GM18909 (cell line): Measurements from ENCODE around the gene DYNLT4.
A peak's percentile ranks its signal among the peaks of the same experiment; 100 is the strongest.
"Not testable (repeated sequence)": the region's sequence is repeated elsewhere in the genome, so short reads cannot be mapped to it uniquely, and the experiment has no call there.

ENCODE experiments used
- ATAC-seq: cut with Tn5 transposase; IDR thresholded peaks from one replicate; pipeline ENCODE4 v1.9.1; 2021; ENCODE audit warnings: mild to moderate bottlenecking; ENCODE audit not compliant: unreplicated experiment, poor library complexity

Gene DYNLT4

DNA sequence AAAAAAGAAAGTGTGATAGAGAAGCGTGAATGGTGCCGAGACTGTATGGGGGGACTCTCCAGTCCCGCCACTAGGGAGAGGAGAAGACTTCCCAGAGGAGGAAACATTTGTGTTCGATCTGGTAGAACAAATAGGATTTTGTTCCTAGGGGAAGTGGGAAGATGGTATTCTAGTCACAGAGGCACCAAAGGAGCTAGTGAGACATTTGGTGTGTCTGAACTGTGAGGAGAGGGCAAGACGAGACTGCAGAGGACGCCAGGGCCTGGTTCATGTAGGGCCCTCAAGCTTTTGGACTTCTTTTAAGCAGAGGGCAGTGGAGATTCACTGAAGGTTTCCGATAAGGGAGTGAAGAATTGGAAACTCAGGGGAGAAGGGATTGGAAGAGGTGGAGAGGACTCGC, 4.1 kb upstream of the DYNLT4 start:
- ATAC-seq, result no peak

DNA sequence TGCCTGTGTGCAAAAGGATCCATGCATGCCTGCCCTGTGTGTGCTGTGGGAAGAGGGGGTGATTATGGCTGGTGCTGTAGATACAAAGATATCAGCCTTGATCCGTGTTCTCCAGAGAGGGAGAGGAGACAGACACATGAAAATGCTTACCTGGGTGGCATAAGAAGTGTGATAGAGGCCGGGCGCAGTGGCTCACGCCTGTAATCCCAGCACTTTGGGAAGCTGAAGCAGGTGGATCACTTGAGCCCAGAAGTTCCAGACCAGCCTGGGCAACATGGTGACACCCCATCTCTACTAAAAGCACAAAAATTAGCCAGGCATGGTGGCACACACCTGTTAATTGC, 3.6 kb upstream of the DYNLT4 start:
- not testable (repeated sequence) for ATAC-seq

DNA sequence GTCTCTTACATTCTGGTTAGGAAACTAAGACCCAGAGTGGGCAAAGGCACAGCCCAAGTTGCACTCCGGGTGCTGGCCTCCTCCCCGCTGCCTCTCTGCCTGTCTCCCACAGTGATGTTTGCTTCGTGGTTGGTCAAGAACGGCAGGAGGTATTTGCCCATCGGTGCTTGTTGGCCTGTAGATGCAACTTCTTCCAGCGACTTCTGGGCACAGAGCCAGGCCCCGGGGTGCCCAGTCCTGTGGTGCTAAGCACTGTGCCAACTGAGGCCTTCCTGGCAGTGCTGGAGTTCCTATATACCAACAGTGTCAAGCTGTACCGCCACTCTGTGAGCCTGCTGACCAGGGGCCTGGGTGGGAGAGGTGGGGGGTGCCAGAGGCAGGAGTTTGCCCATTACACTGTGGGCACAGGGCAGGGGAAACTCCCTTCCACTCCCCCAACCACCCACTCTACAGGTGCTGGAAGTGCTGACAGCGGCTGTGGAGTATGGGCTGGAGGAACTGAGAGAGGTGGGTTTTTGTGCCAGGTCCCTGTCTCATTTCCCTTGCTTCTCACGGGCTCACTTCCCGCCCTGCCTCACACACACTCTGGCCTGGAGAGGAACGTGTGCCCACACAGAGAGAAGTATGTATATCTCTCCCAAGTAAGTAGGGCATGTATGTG, 3.1 kb upstream of the DYNLT4 start:
- no peak for ATAC-seq

DNA sequence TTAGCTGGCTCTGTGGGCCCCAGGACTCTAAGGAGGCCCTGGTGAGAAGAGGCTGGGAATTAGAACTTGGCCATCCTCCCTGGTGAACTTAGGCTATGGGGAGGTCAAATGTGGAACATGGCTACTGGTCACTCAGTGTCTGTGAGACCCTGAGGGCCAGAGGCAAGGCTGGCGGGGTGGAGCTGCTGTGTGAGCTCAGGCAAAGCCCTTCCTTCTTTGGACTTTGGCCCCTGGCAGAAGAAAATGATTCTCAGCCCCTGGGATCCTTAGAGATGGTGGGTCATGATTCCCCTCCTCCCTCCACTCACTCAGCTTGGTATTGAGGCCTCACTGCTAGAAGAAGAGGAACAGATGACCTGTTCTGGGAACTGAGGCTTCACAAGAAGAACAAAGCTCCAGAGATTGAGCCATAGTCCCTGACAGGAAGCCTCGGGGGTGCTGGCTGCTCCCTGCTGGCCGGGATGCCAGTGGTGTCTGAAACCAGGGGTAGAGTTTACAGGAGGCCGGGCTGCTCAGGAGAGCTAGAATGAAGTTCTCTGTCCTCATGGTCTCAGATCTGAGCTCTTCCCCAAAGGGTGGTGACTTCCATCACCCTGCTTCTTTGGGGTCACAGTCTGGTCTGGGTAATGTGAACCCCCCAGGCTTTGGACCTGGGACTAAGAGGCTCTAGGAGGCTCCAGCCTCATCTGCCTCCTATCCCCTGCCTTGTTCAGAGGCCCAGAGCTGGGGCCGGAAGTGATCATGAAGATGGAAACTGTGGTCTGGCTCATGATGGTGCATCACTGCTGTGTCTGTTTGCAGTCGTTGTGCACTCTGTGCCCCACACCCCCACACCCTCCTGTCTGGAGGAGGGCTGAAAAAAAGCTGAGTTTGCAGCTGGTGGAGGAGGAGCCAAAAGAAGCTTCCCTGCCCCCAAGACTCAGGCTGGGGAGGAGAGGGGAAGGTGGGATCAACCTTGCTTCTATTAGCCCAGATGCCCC, 2.1 kb upstream of the DYNLT4 start:
- ATAC-seq, result peak; percentile 50

DNA sequence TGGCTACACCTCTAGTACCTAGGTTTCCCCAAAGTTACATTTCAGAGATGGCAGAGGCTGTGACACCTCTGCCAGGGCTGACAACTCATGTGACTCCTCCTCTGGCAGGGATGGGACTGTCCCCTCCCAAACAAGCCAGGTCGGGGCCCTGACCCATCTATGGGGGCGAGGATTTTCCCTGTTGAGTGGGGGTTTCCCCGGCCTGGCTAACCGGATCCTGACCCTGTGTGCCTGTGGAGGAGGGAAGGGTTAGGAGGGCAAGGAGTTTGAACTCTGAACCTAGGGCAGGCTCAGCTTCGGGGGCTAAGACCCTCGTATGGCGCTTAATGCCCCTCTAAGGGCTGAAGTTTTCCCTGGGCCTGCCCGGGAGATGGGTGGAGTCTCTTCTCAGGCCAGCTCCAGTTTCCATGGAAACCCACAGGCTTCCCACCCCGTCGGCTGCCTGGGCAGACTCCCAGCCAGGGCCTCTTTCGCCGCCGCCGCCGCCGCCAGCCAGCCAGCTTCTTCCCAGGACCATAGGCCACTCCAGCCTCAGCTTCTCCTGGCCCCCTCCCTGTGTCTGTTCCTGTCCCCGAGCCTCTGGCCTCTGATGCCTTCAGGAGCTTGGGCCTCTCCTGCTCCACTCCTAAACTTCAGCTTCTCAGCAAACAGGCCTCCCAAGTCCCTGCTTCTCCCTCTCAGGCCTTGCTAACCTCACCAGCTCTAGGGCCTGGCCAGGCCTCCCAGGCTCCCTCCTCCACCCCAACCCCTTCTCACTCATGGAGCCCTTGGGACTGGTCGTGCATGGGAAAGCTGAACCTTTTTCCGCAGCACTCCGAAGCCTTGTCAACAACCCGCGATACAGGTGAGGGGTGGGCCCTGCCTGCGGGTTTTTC, 1.1 kb upstream of the DYNLT4 start, which contains the start of gene BTBD19:
TSS of gene BTBD19 (plus strand) at position 461 of the 875 bp plus-strand sequence. CDS start at position 759, 298 bp downstream.
- ATAC-seq, result peak; percentile 34

DNA sequence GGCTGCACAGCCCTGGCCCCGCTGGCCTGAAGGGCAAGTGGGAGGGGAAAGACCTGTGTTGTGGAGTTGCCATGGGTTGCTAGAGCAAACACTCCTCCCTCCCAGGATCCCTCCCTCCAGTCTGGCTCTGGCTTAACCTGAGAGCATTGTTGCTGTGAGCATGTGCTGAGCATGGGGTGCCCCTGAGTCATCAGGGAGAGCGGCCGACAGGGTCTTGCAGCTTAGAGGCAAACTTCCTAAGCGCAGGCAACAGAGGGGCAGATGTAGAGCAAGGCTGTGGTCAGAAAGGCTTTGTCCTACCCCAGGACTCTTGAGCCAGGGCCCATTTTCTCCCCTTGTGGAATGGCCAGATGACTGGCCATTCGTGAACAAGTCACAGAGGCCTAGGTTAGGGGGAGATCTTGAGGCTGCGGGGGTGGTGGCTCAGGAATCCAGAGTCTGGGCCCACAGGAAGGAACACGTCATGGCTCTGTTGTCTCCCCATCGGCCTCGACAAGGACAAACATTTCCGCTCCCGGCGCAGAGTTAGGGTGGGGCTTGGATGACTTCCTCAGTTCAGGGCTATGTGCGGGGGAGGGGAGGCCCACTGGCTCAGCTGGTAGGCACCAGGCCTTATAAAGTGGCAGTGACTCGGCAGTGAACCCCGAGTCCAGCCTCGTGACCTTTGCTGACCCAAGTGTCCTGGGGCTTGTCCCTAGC, 362 bp upstream of the DYNLT4 start:
- ATAC-seq, result peak; percentile 40

DNA sequence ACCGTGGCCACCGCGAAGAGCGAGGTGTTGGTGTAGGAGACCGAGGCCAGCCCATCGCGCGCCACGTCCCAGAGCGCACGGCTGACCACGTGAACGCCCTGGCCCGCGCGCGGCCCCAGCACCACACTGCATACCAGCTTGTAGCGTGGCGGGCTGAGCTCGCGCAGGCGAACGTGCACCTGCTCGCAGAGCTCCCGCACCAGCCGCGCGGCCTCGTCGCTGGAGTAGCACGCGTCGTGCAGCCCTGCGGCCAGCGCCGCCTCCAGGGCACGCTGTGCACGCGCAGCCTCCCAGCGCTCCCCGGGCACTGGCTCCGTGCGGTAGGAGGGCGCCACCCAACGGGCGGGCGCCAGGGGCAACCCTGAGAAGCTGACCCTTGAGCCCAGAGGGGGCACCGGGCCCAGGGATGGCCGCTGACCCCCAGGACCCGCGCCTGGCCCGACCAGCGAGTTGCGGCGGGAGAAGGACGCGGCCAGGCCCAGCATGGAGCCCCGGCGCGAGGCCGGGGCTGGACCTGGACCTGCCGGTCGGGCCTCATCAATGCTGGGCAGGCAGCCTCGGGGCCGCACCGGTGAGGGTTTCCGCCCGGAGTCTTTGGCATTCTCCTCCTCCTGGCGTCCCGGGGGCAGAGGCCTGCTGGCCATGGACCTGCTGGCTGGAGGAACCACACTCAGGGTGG, 987 bp downstream of the DYNLT4 start:
- no peak for ATAC-seq

DNA sequence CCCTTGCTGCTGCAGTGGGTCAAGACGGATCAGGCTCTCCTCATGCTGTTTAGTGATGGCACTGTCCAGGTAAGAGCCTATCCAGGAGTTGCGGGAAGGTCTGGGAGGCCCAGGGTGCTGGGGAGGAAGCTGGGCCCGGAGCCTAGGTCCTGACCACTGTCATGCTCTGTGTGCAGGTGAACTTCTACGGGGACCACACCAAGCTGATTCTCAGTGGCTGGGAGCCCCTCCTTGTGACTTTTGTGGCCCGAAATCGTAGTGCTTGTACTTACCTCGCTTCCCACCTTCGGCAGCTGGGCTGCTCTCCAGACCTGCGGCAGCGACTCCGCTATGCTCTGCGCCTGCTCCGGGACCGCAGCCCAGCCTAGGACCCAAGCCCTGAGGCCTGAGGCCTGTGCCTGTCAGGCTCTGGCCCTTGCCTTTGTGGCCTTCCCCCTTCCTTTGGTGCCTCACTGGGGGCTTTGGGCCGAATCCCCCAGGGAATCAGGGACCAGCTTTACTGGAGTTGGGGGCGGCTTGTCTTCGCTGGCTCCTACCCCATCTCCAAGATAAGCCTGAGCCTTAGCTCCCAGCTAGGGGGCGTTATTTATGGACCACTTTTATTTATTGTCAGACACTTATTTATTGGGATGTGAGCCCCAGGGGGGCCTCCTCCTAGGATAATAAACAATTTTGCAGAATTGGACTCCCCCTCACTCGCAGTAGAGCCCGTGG, 1.7 kb downstream of the DYNLT4 start:
- ATAC-seq, result no peak

DNA sequence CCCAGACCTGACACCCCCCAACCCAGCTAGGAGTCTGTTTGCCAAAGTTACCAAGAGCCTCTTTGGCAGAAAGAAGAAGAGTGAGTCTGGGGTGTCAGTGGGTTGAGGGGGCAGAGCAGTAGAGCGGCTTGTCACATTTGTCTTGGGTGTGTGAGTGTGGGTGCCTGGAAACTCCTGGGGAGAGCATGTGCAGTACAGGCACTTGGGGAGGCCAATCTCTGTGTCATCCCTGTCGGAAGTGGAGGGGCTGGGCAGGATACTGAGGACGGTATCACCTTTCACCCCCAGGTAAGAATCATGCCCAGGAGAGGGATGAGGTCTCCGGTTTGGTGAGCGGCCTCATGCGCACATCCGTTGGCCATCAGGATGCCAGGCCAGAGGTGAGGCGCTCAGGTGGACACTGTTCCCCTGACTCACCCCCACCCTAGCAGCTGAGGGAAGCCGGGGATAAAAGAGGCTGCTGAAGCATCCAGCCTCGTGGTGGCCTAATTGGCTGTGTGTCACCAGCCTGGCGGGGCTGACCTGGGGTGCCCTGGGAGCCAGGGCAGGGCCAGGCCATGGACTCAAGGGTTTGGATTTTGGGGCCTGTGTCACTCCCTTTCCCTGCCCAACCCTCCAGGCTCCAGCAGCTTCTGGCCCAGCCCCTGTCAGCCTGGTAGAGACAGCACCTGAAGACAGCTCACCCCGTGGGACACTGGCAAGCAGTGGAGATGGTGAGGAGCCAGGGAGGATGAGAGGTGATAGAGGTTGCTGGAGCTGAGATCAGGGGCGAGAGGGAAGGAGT, 3.6 kb downstream of the DYNLT4 start:
- no peak for ATAC-seq

DNA sequence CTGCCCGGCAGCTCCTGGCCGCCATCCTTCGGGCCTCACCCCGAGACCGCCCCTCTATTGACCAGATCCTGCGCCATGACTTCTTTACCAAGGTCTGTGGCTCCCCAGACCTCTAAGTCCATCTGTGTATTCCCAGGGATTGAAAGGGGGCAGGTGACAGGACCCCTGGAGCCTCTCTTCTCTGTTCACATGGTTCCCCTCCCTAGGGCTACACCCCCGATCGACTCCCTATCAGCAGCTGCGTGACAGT, 4.2 kb downstream of the DYNLT4 start:
- no peak for ATAC-seq

DNA sequence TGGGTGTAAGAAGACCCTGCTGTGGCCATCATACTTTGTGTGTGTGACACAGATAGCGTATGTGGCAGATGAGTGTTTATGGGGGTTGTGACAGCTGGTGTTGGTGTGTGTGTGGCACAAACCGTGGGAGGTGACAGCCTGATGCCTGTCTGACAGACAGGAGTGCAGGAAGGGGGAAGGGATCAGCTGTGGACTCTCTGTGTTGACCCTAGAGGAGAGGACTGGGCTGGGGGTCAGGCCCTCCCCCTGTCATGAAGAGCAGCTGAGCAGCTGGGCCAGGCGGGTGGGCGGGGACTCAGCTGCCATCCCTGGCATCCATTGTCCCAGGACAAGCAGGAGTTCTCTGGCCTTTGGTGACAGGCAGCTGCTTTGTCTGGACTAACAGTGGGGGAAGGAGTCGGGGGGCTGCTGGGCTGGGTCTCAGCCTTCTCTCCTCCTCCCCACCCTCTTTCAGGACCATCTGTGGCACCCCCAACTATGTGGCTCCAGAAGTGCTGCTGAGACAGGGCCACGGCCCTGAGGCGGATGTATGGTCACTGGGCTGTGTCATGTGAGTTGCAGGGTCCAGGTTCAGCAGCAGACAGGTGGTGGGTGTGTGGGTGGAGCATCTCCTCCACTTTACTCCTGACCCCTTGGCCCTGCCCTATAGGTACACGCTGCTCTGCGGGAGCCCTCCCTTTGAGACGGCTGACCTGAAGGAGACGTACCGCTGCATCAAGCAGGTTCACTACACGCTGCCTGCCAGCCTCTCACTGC, 4.7 kb downstream of the DYNLT4 start:
- no peak for ATAC-seq

DNA sequence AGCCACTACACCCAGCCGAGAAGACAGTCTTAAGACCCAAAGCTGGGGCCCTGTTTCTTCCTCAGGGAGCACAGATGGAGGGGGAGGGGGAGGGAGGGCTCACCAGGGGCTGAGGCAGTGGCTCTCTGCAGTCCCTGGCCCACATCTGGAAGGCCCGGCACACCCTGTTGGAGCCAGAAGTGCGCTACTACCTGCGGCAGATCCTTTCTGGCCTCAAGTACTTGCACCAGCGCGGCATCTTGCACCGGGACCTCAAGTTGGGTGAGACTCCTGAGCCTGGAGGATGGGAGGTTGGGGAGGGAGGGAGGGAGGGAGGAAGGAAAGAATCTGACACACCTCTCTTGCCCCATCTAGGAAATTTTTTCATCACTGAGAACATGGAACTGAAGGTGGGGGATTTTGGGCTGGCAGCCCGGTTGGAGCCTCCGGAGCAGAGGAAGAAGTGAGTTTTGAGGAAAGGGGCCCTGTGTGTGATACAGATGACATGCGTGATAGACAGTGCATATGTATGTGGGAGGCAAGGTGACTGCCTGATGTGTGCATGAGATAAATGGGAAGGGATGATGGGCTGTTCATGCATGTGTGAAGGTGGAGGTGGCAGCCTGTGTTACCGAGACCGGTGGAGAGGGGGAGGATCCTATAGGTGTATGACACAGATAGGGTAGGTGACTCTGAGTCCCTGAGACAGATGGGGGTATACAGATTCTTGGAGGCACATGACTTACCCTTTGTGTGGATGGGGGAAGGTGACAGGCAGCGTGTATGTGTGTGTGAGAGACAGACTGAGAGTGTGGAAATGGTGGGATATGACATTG, 5.5 kb downstream of the DYNLT4 start:
- no peak for ATAC-seq

DNA sequence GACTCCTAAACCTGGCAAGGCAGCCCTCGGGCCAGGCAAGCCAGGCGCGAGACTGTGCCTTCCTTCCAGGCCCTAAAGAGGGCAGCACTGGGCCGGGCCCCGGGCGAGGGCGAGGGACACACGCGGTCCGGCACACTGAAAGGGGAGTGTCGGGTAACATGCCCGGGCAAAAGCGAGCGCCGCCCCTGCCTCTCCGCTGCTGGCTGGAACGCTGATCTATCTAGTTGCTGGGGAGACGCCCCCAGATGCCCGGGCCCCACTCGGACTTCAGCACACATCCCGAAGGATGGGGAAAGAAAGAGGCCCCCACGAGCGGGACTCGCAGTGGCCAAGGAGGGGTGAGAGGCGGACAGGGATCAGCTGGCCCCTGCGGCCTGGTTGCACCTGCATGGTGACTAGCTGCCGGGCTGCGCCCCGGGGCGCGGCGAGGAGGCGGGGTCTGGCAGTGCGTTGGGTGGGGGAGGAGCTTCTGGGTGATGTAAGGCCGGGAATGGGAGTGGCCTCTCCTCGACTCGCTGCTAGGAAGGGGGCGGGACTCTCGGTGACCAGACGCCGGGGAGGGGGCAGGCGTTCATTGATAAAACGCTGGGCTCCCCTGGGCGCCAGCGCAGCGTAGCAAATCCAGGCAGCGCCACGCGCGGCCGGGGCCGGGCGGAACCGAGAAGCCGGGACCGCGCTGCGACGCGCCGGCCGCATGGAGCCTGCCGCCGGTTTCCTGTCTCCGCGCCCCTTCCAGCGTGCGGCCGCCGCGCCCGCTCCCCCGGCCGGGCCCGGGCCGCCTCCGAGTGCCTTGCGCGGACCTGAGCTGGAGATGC, 7.2 kb downstream of the DYNLT4 start, which contains the start of gene PLK3:
TSS of gene PLK3 (plus strand) at position 608 of the 815 bp plus-strand sequence. CDS start at position 695, 87 bp downstream.
- peak; percentile 84 for ATAC-seq

DNA sequence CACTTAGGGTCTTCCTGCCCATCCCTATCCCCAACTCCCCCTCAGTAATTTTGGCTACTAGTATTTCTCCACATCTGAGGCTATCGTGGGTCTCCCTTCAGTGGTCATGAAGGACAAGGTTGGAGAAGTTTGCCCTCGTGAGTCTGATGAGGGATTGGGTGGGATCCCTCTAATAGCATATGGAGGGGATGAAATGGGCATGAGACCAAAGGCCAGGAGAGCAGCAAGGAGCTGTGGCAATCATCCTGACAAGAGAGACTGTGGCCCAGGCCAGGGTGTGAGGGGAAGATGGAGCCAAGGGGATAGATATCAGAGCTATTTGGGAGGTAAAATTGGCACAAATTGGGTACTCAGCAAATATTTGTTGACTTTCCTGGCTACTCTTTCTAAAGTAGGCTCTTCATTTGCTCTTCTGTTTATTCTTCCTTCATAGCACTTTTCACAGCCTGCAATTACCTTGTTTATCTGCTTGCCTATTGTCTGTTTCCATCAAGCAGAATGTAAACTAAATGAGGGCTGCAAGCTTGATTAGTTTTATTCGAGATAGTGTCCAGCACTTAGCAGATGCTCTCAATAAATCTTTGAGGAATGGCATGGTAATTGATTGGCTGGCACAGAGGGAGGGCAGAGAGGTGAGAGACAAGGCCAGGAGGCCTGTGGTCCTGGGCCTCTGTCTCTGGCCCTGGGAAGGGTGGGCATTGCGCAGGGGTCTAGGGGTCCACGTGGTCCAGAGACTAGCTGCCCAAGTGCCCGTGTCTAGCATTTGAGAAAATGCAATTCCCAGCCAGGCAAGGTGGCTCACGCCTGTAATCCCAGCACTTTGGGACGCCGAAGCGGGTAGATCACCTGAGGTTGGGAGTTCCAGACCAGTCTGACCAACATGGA, 8.4 kb downstream of the DYNLT4 start:
- no peak for ATAC-seq

DNA sequence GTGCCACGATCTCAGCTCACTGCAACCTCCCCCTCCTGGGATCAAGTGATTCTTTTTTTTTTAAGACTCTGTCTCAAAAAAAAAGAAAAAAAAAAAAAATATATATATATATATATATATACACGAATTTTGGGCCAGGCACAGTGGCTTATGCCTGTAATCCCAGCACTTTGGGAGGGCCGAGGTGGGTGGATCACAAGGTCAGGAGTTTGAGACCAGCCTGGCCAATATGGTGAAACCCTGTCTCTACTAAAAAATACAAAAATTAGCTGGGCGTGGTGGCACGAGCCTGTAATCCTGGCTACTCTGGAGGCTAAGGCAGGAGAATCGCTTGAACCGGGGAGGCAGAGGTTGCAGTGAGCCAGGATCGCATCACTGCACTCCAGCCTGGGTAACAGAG, 9.3 kb downstream of the DYNLT4 start:
- ATAC-seq, result not testable (repeated sequence)
